Measurements from ENCODE around the gene PARK7. TPM values are rescaled to one million over a fixed set of nuclear protein-coding genes. Genes with fewer than 3 reads are reported as not detected.
A peak's percentile ranks its signal among the peaks of the same experiment; 100 is the strongest.

PARK7 gene
- total RNA-seq, 1 experiment from 2014 or later = 448 TPM

GRCh38 chr1:8023995-8024313, 62.4 kb downstream of the PARK7 start:
- Histone ChIP-seq H3K27ac (ENCODE audit: low read length) (peak overlapping the region; percentile 99), H3K36me3 (ENCODE audit: control insufficient read depth, insufficient read depth, low read length) (peaks cover 45% of the 10 kb centered on the region), H3K9me3 (ENCODE audit: control insufficient read depth, insufficient read depth, low read depth, low read length) (no peaks in the 10 kb centered on the region), H3K4me3 (ENCODE audit: low read depth in 2 of 2, low read length in 2 of 2) (peak overlapping the region; percentile 75 to 99), H3K27me3 (ENCODE audit: control insufficient read depth, insufficient read depth, low read length) (no peaks in the 10 kb centered on the region), H3K4me1 (ENCODE audit: control insufficient read depth, insufficient read depth, low read length) (peaks cover 35% of the 10 kb centered on the region)
- ChIA-PET CTCF (no interaction called here), POLR2A (interaction anchor here (0.6 to 1.0 kb wide), 4 partner anchors 74 to 331 kb away, joined by 3 to 4 read pairs (median 4); no protein-coding TSS in a partner anchor)
- no peak; a peak in 1 of 4 replicates for TF ChIP-seq REST (IDR thresholded peaks at IDR 0.05; ENCODE audit: insufficient read depth in 1 of 2, low read depth in 2 of 2, low read length in 1 of 2)
- no peak for TF ChIP-seq TCF7L2 (IDR thresholded peaks at IDR 0.05; ENCODE audit: low read depth, low read length)
- no peak; the same call in 1 of the 2 replicates for TF ChIP-seq POLR2AphosphoS5 (IDR thresholded peaks at IDR 0.05; ENCODE audit: low read depth, low read length)
- in situ Hi-C loops (cut with HindIII; ENCODE audit: low pct_unique_long_range_greater_than_20kb, low sequenced_read_pairs) = no loop called here
- DNase-seq (ENCODE audit: low read depth, low spot score) = no peak
- no peak for ATAC-seq
- intact Hi-C loops (cut with micrococcal nuclease; ENCODE audit: unreplicated experiment) = loop anchor here (10.0 kb wide), 1 partner anchor 171 kb away; no protein-coding TSS in a partner anchor
- BruUV-seq (replicated peaks) = no TSS peak

GRCh38 chr1:8024329-8024728, 62.8 kb downstream of the PARK7 start:
- no TSS peak for BruUV-seq (replicated peaks)
- ATAC-seq = no peak
- POLR2A ChIA-PET = interaction anchor here (0.5 to 1.0 kb wide), 4 partner anchors 98 to 330 kb away, joined by 3 to 4 read pairs (median 4); no protein-coding TSS in a partner anchor
- H3K4me3 ChIP-seq (ENCODE audit: low read depth in 2 of 2, low read length in 2 of 2) = peak overlapping the region; percentile 75 to 99
- H3K27ac ChIP-seq (ENCODE audit: low read length) = peak overlapping the region; percentile 99
- intact Hi-C loops (cut with micrococcal nuclease; ENCODE audit: unreplicated experiment) = loop anchor here (10.0 kb wide), 1 partner anchor 170 kb away; no protein-coding TSS in a partner anchor
- H3K36me3 ChIP-seq (ENCODE audit: control insufficient read depth, insufficient read depth, low read length) = peaks cover 44% of the 10 kb centered on the region
- TF ChIP-seq POLR2AphosphoS5 (IDR thresholded peaks at IDR 0.05; ENCODE audit: low read depth, low read length) (peak; percentile 51; the same call in 1 of the 2 replicates), CTCF (IDR thresholded peaks at IDR 0.05) (no peak)
- CTCF ChIA-PET = interaction anchor here (0.7 kb wide), 1 partner anchor 109 kb away, joined by 4 read pairs; no protein-coding TSS in a partner anchor
- in situ Hi-C loops (cut with HindIII; ENCODE audit: low pct_unique_long_range_greater_than_20kb, low sequenced_read_pairs) = no loop called here
- H3K9me3 ChIP-seq (ENCODE audit: control insufficient read depth, insufficient read depth, low read depth, low read length) = no peaks in the 10 kb centered on the region
- no peak for DNase-seq (ENCODE audit: low read depth, low spot score)
- H3K27me3 ChIP-seq (ENCODE audit: control insufficient read depth, insufficient read depth, low read length) = no peaks in the 10 kb centered on the region
- peaks cover 35% of the 10 kb centered on the region for H3K4me1 ChIP-seq (ENCODE audit: control insufficient read depth, insufficient read depth, low read length)

- TF ChIP-seq SIN3A (IDR thresholded peaks at IDR 0.05; ENCODE audit: borderline replicate concordance, insufficient read depth, low read depth, low read length) (no peak), POLR2AphosphoS5 (IDR thresholded peaks at IDR 0.05; ENCODE audit: low read depth, low read length) (peak; percentile 48), TCF7L2 (IDR thresholded peaks at IDR 0.05; ENCODE audit: low read depth, low read length) (no peak)
- H3K4me1 ChIP-seq (ENCODE audit: control insufficient read depth, insufficient read depth, low read length) = peaks cover 26% of the 10 kb centered on the region
- intact Hi-C loops (cut with micrococcal nuclease; ENCODE audit: unreplicated experiment) = loop anchor here (5.0 to 10.0 kb wide), 5 partner anchors 47 to 292 kb away; partner anchors contain the start of gene SLC45A1
- no peaks in the 10 kb centered on the region for H3K27me3 ChIP-seq (ENCODE audit: control insufficient read depth, insufficient read depth, low read length)
- CTCF ChIA-PET = interaction anchor here (0.6 to 0.7 kb wide), 2 partner anchors 108 to 214 kb away, joined by 4 to 15 read pairs; no protein-coding TSS in a partner anchor
- POLR2A ChIA-PET = interaction anchor here (0.6 to 1.0 kb wide), 3 partner anchors 51 to 97 kb away, joined by 3 to 4 read pairs (median 3); no protein-coding TSS in a partner anchor
- H3K9me3 ChIP-seq (ENCODE audit: control insufficient read depth, insufficient read depth, low read depth, low read length) = no peaks in the 10 kb centered on the region
- H3K36me3 ChIP-seq (ENCODE audit: control insufficient read depth, insufficient read depth, low read length) = peaks cover 35% of the 10 kb centered on the region
- BruUV-seq (replicated peaks) = TSS peak; percentile 71
- in situ Hi-C loops (cut with HindIII; ENCODE audit: low pct_unique_long_range_greater_than_20kb, low sequenced_read_pairs) = no loop called here
- peak overlapping the region; percentile 99 for H3K27ac ChIP-seq (ENCODE audit: low read length)
- DNase-seq (ENCODE audit: low read depth, low spot score) (no peak), ATAC-seq (no peak)
- H3K4me3 ChIP-seq (ENCODE audit: low read depth in 2 of 2, low read length in 2 of 2) = peak overlapping the region; percentile 75 to 99
These were observed 63.7 kb downstream of the PARK7 start for GRCh38 chr1:8025061-8025670.

All from Panc1 (cell line).